ENCODE results near the gene ADAMTS1.
"Not testable (repeated sequence)": the region's sequence is repeated elsewhere in the genome, so short reads cannot be mapped to it uniquely, and the experiment has no call there.

ADAMTS1 gene

DNA sequence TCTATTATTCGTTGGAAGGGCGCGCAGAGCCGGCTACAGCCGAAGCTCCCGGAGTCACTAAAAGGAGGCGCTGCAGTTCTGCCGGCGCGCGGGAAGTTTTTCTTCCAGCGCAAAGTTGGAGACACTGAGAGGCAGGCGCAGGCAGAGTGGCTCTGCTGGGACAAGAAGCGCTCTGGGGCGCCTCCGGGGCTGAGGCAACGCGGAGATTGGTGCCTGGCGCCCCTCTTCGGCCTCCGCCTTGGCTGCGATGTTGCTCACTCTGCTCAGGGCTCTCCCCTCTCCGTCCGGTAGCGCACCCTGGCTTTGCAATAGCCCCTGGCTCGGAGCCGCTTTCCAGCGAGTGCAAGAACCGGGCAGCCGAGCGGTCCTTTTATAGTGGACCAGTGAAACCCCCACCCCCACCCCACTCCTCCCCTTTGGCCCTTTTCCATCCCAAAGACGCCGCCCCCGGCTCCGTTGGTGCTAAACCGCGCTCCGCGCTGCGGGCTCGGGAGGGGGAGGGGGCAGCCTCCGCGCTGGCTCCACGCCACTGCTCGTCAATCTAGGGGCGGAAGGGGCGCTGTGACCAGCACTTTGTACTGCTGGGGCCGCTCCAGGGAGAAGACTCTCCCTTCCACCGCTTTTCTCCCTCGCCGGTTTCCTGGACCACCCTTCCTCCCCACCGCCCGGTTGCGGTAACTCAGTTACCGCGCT lies at the start of gene ADAMTS1:
TSS of gene ADAMTS1 (minus strand) at position 344 of the 693 bp plus-strand sequence. CDS start 455 bp downstream, outside the sequence.
- DNase-seq (ENCODE audit: low spot score): peak; percentile 82

DNA sequence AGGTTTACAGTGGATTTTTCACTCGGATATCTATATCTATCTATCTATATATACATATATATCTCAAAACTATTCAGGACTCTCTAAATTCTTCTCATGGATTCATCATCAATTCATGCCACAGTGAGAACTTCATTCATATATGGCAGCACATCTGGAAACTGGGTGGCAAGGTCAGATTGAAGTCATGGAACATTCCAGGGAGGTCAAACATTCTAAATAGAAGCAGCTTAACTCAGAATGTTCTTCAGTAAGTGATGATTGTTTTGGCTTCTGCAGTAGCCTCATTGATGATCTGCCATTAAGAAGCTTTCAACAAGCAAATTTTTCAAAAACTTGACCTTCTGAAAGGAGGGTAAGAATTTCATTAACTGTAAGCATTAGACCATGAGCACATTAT lies 46.9 kb upstream of the ADAMTS1 start:
- no peak for DNase-seq (ENCODE audit: low spot score)

DNA sequence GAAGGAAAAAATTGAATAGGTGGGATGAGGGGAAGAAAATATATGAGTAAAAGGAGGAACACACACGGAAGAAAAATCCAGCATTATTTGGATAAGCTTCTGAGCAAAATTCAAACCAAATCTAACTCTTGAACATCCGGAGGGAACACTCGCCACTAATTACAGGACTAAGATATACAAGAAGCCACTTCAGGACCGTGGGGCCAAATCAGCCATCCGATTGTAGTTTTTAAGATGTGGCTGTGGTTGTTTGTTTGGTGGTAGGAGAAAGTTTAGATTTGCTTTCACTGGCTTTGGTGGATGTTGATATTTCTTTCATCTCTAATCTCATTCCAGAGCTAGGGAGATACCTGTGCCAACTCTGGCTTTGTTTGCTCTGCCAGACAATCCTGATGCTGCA lies 43.7 kb upstream of the ADAMTS1 start:
- no peak for DNase-seq (ENCODE audit: low spot score)

DNA sequence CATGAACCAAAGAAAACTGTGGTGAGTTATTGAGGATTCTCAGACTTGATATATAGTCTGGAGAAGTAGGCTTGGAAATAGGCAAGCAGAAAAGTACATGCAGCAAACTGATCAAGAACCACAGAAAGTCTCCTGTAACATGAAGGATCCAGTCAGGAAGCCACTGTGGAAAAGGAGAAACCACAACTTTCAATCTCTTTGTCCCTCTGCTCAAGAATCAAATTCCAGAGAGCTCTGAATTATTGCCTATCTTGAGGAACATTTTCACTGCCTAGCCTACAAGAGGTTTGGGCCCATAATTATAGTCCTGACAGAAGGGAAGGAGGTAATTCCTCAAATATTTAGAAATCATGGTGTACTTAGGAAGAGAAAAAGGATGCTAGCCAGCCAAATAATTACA lies 43.0 kb upstream of the ADAMTS1 start:
- no peak for DNase-seq (ENCODE audit: low spot score)

DNA sequence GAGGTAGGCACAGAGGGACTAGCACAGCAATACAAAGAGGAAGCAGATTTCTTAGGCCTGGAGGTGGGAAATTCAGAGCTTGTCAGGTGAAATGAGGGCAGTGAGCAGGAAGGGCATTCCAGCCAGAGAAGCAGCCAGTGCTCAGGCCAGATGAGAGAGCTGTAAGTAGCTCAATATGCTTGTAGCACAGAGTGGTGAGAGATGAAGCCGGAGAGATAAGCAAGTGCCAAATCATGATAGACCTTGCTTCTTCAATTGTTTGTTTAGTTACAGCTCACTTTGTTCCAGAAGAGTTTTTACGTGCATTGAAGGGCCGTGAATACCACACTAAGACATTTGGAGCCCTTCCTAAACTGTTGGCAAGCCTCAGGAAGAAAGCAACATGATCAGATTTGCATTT lies 42.0 kb upstream of the ADAMTS1 start:
- peak; percentile 73 for DNase-seq (ENCODE audit: low spot score)

GRCh38 chr21:26884436-26884835 lies 39.2 kb upstream of the ADAMTS1 start:
- peak; percentile 94 for DNase-seq (ENCODE audit: low spot score)

DNA sequence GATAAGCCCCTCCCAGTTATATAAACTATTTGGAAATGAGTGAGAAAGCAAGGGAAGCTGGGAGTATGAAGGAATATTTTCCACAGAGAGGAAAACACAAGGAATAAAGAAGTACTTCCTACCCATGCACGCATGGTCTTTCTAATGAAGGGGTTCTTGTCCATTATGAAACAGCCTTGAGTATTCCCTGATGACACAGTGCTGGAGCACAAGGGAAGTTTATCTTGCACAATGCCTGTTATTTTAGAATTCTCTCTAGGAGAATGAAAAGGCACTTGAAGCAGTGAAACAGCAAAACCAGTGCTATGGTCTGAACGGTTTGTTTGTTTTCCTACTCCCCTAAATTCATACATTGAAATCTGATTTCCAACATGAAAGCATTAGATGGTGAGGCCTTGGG lies 38.6 kb upstream of the ADAMTS1 start:
- DNase-seq (ENCODE audit: low spot score): peak; percentile 12

DNA sequence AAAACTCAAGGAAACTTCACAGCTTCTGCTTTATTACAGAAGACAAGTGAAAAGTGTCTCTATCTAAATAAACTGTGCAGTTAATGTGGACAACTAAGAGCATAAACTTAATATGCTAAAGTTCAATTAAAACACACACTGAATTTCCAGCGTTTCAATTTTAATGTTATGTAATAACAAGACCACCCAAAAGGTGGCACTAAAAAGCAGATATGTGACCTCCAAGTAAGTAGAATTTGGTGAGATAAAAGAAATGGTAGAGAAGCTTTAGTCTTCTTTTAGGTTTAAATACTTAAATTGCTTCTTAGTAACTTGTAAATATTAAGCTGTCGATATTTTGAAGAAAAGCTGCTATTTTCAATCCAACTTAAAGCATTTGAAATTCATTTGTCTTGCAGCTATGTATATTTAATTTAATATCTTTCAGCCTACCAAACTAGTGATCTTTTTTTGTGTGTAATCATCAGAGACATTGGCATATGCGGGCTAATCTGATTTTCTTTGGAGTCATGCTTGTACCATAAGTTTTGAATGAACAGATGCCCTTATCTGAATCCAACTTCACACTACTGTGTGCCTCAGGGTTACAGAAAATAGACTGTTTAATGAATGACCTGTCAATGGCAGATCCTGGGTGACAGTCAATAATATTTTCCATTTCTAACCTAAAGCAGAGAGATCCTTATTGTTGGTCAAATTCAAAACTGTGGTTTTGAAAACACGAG lies 36.5 kb upstream of the ADAMTS1 start:
- DNase-seq (ENCODE audit: low spot score): no peak

DNA sequence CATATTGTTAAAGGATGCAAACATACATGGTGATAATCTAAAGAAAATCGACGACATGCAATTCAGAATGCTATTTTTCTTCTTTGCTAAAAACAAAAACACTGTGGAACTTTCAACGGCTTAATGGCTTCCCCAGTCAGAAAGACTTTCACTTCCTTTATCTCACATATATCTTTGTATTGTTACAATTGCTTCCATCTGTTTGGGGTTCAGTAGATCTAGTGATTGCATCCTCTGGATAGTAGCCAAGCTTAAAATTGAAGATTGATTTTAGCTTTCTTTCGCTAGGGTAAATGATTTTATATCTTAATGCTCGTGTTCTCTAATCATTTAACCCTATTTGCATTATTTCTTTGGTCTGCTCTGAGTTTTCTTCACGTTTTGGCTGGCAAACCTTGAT lies 31.8 kb upstream of the ADAMTS1 start:
- no peak for DNase-seq (ENCODE audit: low spot score)

- DNase-seq (ENCODE audit: low spot score): no peak
Observed at GRCh38 chr21:26874347-26874746, 29.1 kb upstream of the ADAMTS1 start.

DNA sequence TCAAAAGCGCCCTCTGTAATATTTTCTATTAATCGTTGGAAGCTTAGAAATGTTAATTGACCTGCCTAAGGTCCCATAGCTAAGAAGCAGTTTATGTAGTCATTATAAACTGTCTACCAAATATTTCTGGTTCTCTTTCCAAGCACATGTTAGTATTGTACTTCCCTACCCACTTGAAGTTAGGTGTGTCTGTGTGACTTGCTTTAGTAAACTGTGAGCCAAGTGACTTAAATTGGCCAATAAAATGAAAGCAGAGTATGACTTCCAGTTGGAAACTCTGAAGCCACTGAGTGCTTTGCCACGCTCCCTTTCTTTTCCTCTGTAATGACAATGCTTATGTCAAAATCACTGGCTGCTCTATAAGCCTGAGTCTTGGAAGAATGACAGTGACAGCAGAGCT lies 20.6 kb upstream of the ADAMTS1 start:
- DNase-seq (ENCODE audit: low spot score): no peak

GRCh38 chr21:26856871-26857350 lies 11.7 kb upstream of the ADAMTS1 start:
- DNase-seq (ENCODE audit: low spot score): not testable (repeated sequence)

DNA sequence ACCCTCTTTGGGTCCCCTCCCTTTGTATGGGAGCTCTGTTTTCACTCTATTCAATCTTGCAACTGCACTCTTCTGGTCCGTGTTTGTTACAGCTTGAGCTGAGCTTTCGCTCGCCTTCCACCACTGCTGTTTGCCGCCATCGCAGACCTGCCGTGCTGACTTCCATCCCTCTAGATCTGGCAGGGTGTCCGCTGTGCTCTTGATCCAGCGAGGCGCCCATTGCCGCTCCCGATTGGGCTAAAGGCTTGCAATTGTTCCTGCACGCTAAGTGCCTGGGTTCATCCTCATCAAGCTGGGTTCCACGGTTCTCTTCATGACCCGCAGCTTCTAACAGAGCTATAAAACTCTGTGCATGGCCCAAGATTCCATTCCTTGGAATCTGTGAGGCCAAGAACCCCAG lies 9.5 kb upstream of the ADAMTS1 start:
- not testable (repeated sequence) for DNase-seq (ENCODE audit: low spot score)

- DNase-seq (ENCODE audit: low spot score): no peak
Observed at GRCh38 chr21:26852423-26852822, 7.2 kb upstream of the ADAMTS1 start.

- no peak for DNase-seq (ENCODE audit: low spot score)
Observed at GRCh38 chr21:26851109-26851944, 6.1 kb upstream of the ADAMTS1 start.

DNA sequence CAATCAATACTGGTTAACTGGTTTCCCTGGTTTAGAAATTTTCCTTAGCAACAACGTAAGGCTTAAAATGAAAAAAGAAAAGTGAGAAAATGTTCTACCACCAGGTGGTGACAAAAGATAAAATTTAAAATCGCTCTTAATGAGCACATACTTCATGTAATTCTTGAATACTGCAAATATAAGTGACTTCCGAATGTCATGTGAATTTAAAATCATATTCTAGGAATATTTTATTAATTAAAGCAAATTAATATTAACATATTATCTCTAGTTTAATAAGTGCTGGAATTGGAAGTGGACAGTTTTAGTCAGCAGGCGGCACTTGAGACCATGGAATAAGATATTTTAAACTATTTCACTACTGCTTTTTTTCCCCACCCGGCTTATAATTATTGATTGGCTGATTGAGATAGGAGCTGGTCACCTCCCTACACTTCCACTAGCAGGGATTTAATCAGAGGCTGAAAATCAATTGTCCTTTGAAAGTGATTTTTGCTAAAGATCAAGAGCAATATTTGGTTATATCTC lies 5.0 kb upstream of the ADAMTS1 start:
- peak; percentile 81 for DNase-seq (ENCODE audit: low spot score)

DNA sequence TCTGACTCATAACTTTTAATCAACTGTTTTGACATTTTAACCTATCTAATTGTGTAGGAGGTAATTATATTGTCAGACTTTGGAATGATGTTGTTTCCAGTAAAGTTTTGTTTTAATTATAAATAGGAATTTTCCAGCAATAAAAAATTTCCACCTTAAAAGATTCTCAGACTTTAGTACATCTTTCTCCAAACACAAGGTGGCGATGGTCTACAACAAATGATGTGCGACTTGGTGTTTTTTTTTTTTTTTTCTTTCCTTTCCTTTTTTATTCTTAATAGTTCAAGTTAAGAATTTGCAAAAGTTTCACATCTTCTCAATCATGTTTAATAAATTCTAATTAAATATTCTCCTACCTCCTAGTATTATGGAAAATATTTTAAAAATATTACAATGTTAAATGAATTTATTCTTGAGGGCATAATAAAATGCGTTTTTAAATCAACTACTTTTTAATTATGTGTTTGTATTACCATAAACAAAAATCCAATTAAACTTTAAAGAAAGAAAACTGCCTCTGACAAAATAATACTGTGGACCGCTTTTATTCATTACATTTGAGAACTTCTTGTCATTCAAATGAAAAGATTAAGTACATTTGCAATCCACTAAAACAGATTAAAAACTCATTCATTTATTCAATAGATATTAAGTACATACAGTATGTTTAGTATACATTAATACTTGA lies 4.4 kb upstream of the ADAMTS1 start:
- DNase-seq (ENCODE audit: low spot score): peak; percentile 79

GRCh38 chr21:26847921-26848320 lies 2.7 kb upstream of the ADAMTS1 start:
- peak; percentile 83 for DNase-seq (ENCODE audit: low spot score)

DNA sequence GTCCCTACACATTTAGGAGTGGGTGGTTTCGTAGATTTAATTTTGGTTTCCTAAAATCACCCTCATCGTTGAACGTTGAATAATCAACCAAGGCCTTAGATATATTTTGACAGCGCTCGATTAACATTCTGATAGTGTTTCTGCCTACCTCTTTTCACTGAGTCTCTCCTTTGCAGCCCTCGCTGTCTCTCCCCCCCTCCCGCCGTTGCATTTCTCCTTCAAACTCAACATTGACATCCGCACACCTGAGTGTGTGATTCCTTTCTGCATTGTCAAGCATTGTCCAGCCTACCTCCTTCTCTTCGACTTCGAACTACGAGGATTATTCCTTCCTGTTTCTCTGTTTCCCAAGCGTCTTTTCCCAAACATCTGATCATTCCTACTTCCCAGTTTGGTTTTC lies 1.8 kb upstream of the ADAMTS1 start:
- no peak for DNase-seq (ENCODE audit: low spot score)

- peak; percentile 80 for DNase-seq (ENCODE audit: low spot score)
Observed at GRCh38 chr21:26846036-26846931, 1.1 kb upstream of the ADAMTS1 start.

GRCh38 chr21:26845759-26846035 lies 488 bp upstream of the ADAMTS1 start:
- no peak for DNase-seq (ENCODE audit: low spot score)

All from cerebellar cortex (tissue), 1 donor.